ENCODE data around the gene SNAP47. TPM values are rescaled to one million over a fixed set of nuclear protein-coding genes. Genes with fewer than 3 reads are reported as not detected.

The SNAP47 gene
- total RNA-seq, 1 donor from 2014 or later, result 45.9 TPM

GRCh38 chr1:227777156-227777555, 41.9 kb downstream of the SNAP47 start:
- no peaks in the 10 kb centered on the region for H3K4me1 ChIP-seq
- H3K27ac ChIP-seq (replicated peaks), result no peak overlapping the region
- no peak for TF ChIP-seq CTCF (IDR thresholded peaks at IDR 0.05; ENCODE audit: borderline replicate concordance)
- no peak overlapping the region for H3K4me3 ChIP-seq
- no peaks in the 10 kb centered on the region for H3K27me3 ChIP-seq (ENCODE audit: low read depth)
- DNase-seq, result no peak
- peaks cover 28% of the 10 kb centered on the region for H3K36me3 ChIP-seq
- no peaks in the 10 kb centered on the region for H3K9me3 ChIP-seq (replicated peaks)
- intact Hi-C loops (cut with micrococcal nuclease), result no loop called here

- no peaks in the 10 kb centered on the region for H3K27me3 ChIP-seq (ENCODE audit: low read depth)
- H3K4me3 ChIP-seq, result no peak overlapping the region
- intact Hi-C loops (cut with micrococcal nuclease), result no loop called here
- TF ChIP-seq CTCF (IDR thresholded peaks at IDR 0.05; ENCODE audit: borderline replicate concordance), result no peak
- no peak for DNase-seq
- H3K36me3 ChIP-seq, result peaks cover 31% of the 10 kb centered on the region
- no peak overlapping the region for H3K27ac ChIP-seq (replicated peaks)
- H3K9me3 ChIP-seq (replicated peaks), result no peaks in the 10 kb centered on the region
- H3K4me1 ChIP-seq, result no peaks in the 10 kb centered on the region
Measured at GRCh38 chr1:227777646-227778045, 42.4 kb downstream of the SNAP47 start.

- no peak for DNase-seq
- peaks cover 31% of the 10 kb centered on the region for H3K36me3 ChIP-seq
- no peak overlapping the region for H3K27ac ChIP-seq (replicated peaks)
- no peaks in the 10 kb centered on the region for H3K27me3 ChIP-seq (ENCODE audit: low read depth)
- intact Hi-C loops (cut with micrococcal nuclease), result no loop called here
- H3K9me3 ChIP-seq (replicated peaks), result no peaks in the 10 kb centered on the region
- no peak overlapping the region for H3K4me3 ChIP-seq
- no peaks in the 10 kb centered on the region for H3K4me1 ChIP-seq
- TF ChIP-seq CTCF (IDR thresholded peaks at IDR 0.05; ENCODE audit: borderline replicate concordance), result no peak
Measured at GRCh38 chr1:227778401-227778947, 43.2 kb downstream of the SNAP47 start.

GRCh38 chr1:227779021-227779441, 43.8 kb downstream of the SNAP47 start:
- Histone ChIP-seq H3K36me3 (peaks cover 28% of the 10 kb centered on the region), H3K4me1 (no peaks in the 10 kb centered on the region), H3K27me3 (ENCODE audit: low read depth) (no peaks in the 10 kb centered on the region), H3K27ac (replicated peaks) (no peak overlapping the region), H3K4me3 (no peak overlapping the region), H3K9me3 (replicated peaks) (no peaks in the 10 kb centered on the region)
- DNase-seq, result no peak
- intact Hi-C loops (cut with micrococcal nuclease), result no loop called here
- no peak for TF ChIP-seq CTCF (IDR thresholded peaks at IDR 0.05; ENCODE audit: borderline replicate concordance)

- Histone ChIP-seq H3K4me1 (no peaks in the 10 kb centered on the region), H3K27ac (replicated peaks) (no peak overlapping the region), H3K36me3 (peaks cover 27% of the 10 kb centered on the region), H3K27me3 (ENCODE audit: low read depth) (no peaks in the 10 kb centered on the region), H3K9me3 (replicated peaks) (no peaks in the 10 kb centered on the region), H3K4me3 (no peak overlapping the region)
- no peak for DNase-seq
- intact Hi-C loops (cut with micrococcal nuclease), result no loop called here
- TF ChIP-seq CTCF (IDR thresholded peaks at IDR 0.05; ENCODE audit: borderline replicate concordance), result no peak
Measured at GRCh38 chr1:227779685-227780084, 44.5 kb downstream of the SNAP47 start.

Measured in left ventricle myocardium inferior (tissue), 1 donor.